ENCODE results near the gene LOXL3.

DNA sequence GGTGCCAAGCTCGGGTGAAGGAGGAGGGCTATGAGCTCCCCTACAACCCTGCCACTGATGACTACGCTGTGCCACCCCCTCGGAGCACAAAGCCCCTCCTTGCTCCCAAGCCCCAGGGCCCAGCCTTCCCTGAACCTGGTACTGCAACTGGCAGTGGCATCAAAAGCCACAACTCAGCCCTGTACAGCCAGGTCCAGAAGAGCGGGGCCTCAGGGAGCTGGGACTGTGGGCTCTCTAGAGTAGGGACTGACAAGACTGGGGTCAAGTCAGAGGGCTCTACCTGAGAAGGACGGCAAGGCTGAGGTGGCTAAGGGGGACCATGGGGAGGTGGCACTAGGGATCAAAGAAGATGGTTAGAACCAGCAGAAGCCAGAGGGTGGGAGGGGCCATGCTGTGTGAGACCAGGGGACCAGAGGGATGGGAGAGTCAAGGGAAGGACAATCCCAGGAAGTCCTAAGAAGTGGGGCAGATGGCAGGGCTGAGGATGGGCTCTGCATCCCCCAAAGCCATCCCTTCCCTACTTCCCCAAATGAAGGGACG lies 3.2 kb upstream of the LOXL3 start:
- TF ChIP-seq, protein P1, sequence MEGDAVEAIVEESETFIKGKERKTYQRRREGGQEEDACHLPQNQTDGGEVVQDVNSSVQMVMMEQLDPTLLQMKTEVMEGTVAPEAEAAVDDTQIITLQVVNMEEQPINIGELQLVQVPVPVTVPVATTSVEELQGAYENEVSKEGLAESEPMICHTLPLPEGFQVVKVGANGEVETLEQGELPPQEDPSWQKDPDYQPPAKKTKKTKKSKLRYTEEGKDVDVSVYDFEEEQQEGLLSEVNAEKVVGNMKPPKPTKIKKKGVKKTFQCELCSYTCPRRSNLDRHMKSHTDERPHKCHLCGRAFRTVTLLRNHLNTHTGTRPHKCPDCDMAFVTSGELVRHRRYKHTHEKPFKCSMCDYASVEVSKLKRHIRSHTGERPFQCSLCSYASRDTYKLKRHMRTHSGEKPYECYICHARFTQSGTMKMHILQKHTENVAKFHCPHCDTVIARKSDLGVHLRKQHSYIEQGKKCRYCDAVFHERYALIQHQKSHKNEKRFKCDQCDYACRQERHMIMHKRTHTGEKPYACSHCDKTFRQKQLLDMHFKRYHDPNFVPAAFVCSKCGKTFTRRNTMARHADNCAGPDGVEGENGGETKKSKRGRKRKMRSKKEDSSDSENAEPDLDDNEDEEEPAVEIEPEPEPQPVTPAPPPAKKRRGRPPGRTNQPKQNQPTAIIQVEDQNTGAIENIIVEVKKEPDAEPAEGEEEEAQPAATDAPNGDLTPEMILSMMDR (IDR thresholded peaks at IDR 0.05): no peak
- no peak for TF ChIP-seq POLR2A (IDR thresholded peaks at IDR 0.05)
